ENCODE results near the gene CPOX.
A peak's percentile ranks its signal among the peaks of the same experiment; 100 is the strongest.
"Not testable (repeated sequence)": the region's sequence is repeated elsewhere in the genome, so short reads cannot be mapped to it uniquely, and the experiment has no call there.

CPOX gene

DNA sequence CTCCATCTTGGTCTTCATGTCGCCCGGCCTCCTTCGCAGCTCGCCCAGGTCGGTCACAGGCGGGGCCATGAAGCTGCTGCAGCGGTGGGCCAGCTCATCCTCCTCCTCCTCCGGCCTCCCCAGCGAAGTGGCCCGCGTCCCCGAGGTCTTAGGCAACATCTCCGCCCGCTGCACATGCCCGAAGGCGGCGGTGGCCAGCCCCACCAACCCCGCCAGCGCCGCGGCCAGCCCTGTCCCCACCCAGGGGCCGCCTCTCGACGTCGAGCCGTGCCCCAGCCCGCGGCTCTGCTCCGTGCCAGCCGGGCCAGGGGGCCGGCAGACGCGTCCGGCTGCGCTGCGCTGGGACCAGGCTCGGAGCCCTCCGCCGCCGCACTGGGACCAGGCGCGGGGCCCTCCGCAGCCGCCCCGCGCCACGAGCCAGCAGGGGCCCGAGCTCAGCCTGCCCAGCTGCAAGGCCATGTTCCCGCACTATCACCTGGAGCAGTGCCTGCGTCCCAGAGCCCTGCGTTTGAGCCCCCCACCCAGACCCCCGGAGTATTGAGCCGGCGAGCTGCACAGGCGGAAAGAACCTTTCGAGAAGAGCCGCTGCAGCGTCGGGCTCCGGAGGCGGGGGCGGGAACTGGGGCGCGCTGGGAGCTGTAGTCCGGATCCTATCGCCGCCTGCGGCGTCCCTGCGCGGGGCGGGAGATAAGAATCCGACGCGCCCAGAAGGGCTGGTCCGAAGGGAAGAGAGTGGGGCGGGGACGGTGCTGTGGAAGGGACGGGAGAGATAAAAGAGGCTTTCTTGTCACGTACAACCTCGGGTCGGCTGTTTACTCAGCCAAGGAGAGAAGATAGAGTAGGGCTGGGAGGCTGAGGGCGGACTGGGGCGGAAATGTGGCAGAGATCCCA, at the start of gene CPOX:
Gene CPOX, minus strand, starts transcription at position 566 of the 891 bp plus-strand sequence. Its CDS starts 107 bp downstream, at position 459.
- peak; percentile 68 to 74 (median 72) for DNase-seq (ENCODE audit: low read depth in 2 of 3, low spot score in 2 of 3)

DNA sequence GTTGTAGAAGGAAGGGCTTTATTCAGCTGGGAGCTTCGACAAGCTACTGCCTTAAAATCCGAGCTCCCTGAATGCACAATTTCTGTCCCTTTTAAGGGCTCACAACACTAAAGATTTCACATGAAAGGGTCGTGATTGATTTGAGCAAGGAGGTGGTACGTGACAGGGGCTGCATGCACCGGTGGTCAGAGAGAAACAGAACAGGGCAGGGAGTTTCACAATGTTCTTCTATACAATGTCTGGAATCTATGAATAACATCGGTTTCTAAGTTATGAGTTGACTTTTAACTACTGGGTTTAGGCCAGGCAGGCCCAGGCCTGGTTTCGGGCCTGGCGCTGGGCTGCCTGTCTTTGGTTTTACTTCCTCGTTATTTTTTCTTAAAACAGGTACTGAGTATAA, 49.4 kb upstream of the CPOX start:
- not testable (repeated sequence) for DNase-seq (ENCODE audit: low read depth in 2 of 3, low spot score in 2 of 3)

DNA sequence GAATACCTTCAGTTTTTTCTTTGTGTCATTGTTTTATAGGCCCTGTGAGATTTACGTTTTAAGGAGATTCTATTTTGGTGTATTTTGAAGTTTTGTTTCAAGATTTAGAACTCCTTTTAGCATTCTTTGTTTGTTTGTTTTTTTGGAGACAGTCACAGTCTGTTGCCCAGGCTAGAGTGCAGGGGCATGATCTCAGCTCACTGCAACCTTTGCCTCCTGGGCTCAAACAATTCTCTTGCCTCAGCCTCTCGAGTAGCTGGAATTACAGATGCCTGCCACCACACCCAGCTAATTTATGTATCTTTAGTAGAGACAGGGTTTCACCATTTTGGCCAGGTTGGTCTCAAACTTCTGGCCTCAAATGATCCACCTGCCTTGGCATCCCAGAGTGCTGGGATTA, 48.3 kb upstream of the CPOX start:
- not testable (repeated sequence) for DNase-seq (ENCODE audit: low read depth in 2 of 3, low spot score in 2 of 3)

DNA sequence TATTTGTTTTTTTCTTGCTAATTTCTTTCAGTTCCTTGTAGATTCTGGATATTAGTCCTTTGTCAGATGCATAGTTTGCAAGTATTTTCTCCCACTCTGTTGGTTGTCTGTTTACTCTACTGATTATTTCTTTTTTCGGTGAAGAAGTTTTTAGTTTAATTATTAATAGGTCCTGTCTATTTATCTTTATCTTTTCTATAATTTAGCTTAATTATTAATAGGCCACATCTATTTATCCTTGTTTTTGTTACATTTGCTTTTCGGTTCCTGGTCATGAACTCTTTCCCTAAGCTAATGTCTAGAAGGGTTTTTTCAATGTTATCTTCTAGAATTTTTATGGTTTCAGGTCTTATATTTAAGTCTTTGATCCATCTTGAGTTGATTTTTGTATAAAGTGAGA, 45.1 kb upstream of the CPOX start:
- not testable (repeated sequence) for DNase-seq (ENCODE audit: low read depth in 2 of 3, low spot score in 2 of 3)

DNA sequence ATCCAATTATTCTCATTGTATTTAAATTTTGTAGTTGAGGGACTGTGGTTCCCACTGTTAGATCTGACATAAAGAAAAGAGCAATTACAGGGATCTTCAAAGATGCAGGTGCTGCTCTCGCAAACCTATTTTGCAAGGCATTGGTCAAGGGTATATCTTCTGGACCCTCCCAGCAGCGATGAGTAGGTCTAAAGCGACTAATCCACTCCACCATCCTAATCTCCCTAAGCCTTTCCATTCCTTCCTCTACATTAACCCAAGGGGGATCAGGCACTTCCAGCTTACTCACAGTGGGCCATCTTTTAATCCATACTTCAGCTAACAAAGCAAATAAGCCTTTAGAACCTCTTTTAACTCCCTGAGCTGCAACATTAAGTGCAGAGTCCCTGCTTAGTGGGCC, 37.0 kb upstream of the CPOX start:
- no peak for DNase-seq (ENCODE audit: low read depth in 2 of 3, low spot score in 2 of 3)

DNA sequence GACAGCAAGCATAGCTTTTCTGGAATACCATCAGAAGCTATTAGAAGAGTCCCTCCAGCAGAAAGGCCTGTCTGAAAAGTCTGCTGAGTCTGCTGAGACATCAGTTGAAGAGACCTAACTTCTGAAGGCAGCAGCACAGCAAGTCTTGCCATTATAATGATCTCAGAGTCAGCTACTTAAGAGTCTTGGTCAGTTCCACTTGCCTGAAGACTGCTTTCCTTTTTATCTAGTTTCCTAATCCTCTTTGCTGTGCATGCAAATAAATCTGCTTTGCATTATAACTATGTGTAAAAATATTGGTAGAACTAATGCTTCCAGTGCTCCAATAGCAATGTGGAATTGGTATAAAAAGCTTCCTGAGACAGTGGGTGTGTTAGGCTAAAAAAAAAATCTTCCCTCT, 34.9 kb upstream of the CPOX start:
- no peak for DNase-seq (ENCODE audit: low read depth in 2 of 3, low spot score in 2 of 3)

DNA sequence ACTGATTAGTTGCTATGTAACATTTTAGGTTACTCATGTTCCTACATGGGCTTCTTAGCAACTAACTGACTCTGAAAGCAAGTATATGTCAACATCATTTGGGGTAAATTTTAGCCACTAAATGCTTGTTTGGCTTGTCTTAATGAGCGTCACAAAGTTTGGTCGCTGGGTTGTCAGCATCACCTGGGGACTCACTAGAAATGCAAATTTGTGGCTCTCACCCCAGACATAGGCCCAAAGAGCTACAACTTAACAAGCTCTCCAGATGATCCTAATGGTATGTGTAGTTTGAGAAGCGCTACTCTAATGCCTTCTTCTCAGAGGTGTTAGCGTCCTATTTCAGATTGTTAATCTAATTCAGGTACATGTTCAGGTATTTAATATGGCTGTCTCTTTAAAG, 32.7 kb upstream of the CPOX start:
- no peak for DNase-seq (ENCODE audit: low read depth in 2 of 3, low spot score in 2 of 3)

DNA sequence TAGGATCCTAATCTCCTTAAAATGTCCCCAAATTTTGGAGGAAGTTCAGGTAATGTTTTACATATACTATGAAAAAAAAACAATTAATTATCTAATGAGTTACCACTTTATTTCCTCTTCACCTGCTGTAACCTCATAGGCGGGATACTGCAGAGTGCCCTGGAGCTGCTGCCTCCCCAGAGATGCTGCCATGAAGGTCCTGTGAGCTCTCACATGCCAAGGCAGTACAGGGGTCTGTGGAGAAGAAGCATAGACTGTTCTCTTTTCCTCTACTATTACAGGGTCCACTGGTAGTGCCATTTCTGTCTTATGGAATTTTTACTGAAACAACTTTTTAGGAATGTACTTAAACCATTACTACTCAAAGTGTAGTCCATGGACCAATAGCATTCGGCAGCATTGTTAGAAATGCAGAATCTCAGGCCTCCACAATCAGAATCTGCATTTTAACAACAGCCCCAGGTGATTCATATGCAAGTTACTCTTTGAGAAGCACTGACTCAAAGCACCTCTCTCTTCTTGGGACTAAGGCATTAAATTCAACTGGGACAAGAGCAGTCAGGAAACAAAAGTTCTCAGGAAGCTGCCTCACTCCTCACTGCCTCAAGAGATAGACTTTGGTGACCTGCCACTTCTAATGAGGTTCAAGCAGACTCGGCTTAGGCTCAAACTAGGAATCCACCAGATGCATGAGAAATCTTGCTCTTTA, 30.3 kb upstream of the CPOX start:
- DNase-seq (ENCODE audit: low read depth in 2 of 3, low spot score in 2 of 3) = no peak

DNA sequence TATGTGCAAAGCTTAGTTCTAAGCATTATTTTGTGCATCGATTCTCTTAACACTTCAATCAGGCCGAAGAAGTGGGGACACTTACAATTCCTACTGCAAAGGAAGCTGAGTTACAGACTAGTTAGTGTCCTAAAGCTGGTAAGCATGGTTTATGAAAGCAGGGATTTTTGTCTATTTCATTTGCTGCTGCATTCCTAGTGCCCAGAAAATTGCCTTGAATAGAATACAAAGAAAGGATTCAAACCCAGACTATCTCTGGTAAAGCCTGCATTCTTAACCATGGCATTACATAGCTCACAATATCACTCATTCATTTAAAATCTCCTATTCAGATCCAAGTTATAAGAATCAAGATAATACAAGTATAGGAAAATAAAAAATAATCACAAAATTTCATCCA, 24.4 kb upstream of the CPOX start:
- no peak for DNase-seq (ENCODE audit: low read depth in 2 of 3, low spot score in 2 of 3)

DNA sequence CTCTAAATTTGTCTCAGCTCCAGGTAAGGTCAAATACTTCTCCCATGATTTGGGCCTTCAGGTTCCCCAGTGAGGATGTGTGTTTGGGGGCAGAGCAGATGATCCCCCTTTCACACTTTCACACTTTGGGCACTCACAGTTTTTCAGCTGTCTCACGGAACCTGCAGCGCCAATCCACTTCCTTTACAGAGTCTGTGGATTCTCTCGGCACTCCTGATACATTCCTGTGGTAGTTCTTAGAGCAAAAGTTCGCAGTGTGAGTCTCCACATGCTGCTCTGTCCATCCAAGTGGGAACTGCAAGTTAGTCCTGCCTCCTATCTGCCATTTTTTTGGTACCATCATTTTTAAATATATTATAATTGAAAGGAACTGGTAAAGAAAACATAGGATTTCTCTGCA, 20.2 kb upstream of the CPOX start:
- DNase-seq (ENCODE audit: low read depth in 2 of 3, low spot score in 2 of 3) = no peak

DNA sequence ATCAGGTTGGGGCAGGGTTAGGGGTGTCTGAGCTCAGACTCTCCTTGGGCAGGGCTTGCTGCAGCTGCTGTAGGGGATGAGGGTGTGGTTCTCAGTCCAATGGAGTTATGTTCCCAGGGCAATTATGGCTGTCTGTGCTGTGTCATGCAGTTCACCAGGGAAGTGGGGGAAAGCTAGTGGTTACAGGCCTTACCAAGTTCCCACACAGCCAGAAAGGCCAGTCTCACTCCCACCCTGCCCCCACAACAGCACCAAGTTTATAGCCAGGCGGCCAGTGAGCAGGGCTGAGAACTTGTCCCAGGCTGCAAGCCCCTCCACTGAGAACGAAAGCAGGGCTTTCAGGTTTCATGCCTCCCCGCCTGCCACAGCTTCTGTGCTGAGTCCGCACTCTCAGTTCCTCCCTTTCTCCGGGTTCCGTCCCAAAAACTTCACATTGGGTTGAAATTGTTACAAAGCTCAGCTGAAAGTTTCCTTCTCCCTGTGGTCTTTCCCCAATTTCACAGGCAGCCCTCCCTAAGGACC, 19.6 kb upstream of the CPOX start:
- DNase-seq (ENCODE audit: low read depth in 2 of 3, low spot score in 2 of 3) = no peak

DNA sequence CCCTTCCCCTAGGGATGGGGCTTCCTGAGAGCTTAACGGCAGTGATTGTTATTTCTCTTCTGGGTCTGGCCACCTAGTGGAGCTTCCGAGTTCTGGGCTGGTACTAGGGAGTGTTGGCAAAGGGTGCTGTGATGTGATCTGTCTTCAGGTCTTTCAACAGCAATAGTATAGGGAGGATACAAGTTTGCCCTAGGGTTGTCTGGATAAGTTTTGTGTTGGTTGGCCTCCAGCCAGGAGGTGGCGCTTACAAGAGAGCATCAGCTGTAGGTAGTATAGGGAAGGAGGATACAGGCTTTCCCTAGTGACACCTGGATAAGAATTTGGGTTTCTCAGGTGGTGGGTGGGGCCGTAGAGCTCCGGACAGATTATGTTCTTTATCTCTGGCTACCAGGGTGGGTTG, 19.2 kb upstream of the CPOX start:
- no peak for DNase-seq (ENCODE audit: low read depth in 2 of 3, low spot score in 2 of 3)

DNA sequence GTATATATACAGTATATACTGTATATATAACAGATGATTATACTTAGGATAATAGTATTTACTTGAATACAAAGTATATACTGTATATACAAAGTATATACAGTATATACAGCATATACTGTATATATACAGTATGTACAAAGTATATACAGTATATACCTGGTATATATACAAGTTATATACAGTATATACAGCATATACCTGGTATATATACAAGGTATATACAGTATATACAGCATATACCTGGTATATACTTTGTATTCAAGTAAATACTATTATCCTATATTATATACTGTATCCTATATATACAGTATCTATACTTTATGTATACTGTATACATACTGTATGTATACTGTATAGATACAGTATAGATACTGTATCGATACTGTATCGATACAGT, 14.6 kb upstream of the CPOX start:
- DNase-seq (ENCODE audit: low read depth in 2 of 3, low spot score in 2 of 3) = no peak

DNA sequence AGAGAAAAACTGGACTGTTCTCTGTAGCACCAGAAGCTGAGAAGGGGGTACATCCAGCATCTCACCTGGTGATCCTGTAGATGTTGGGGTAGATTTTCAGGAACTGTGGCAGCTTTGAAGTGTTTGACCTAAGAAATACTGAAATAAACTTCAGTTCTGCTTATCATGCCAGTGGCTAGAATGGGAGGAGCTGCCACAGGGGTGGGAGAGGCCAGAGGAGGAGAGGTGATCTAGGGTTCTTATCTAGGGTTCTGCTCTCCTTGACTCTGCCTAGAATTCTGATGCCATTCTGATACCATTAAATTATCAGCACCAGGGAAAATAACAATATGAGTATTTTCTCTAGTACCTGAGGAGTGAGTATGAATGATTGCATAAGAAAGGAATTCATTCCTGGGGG, 10.2 kb upstream of the CPOX start:
- no peak for DNase-seq (ENCODE audit: low read depth in 2 of 3, low spot score in 2 of 3)

DNA sequence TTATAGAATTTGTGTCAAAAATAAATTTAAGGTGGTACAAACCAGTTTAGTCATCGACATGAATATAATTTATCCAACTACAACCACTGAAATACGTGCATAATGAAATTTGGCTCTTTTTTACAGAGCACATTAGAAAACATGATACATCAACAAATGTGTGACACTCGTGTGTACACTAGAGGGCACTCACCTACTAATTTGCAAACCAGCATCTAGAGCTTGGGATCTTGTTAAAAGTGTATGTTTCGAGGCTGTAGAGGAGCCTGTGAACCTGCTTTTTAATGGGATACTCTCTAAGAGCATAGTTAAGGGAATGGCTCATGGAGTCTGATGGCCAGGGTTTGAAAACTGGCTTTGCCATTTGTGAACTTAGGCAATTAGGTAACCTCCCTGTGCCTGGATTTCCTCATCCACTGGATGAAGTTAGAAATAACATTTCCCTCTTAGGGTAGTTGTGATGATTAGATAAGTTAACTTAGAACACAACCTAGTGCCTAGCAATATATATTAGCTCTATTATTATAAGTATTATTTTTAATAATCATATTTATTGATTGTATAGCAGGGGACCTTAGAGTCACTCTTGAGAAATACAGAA, 8.8 kb upstream of the CPOX start:
- no peak for DNase-seq (ENCODE audit: low read depth in 2 of 3, low spot score in 2 of 3)

DNA sequence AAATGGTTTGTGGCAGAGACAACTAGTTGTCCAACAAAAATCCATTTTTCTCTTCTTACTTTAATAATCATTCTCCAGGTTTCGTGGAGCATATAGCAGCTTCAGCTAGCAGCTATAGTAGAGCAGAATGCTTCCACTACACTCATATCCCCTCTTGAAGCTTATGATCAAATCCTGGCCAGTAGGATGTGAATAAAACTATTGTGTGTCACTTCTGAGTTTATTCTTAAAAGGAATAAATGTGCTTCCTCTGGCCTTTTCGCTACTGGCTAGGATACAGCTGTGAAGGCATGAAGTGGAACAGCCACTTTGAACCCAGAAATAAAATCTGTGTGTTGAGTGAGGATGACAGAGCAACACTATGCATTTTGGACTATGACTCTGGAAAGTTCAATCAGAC, 7.8 kb upstream of the CPOX start:
- no peak for DNase-seq (ENCODE audit: low read depth in 2 of 3, low spot score in 2 of 3)

DNA sequence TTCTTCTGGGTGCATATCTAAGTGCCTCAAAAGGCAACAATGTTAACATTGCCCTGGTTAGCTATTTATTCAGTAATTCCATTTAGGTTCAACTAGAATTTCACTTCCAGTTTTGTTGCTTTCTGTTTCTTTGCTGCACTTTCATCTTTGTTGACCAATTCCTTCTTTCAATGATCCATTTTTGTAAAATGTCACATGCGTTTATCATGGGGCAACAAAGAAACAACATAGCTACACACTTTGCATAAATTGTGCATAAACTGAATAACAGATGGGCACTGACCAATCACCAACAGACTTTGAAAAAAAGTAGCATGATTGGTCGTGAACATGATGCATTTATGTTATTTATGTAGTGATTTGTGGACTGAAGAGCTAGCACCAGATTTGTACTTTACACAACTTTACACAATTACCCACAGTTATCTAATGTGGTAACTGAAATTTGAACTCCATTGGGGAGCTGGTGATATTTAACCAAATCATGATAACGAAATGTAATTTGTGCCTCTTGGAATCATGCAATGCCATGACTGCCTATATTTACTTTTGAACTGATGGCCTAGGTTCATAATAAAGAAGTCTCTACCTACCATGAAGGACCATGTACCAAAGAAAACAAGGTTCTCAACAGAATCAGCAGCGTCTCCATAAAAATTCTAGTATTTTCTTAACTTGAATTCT, 7.1 kb upstream of the CPOX start:
- no peak for DNase-seq (ENCODE audit: low read depth in 2 of 3, low spot score in 2 of 3)

DNA sequence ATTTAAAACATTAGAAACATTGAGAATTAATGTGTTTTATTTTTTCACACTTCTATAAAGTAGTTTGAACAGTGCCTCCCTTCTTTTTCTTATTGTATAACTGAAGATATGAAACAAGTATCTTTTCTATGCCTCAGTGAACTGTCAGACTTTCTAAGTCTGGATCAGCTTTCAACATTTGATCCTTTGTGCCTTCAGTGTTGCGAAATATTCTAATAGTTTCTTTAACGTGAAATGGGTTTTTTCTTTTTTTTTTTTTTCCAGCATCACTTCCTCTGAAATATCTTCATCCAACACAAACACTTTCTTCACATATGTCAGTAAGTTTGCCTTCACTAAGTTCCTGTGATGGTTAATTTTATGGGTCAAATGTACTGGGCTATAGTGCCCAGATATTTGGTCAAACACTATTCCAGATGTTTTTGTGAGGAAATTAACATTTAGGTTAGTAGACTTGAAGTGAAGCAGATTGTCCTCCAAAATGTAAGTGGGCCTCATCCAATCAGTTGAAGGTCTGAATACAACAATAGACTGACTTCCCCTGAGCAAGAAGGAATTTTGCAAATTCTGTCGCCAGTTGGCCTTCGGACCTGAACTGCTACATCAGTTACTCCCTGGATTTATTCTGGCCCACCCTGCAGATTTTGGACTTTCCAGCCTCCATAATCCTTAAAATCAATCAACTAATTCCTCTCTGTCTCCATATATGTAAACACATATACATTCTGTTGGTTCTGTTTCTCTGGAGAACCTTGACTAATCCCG, 6.4 kb upstream of the CPOX start:
- DNase-seq (ENCODE audit: low read depth in 2 of 3, low spot score in 2 of 3) = no peak

DNA sequence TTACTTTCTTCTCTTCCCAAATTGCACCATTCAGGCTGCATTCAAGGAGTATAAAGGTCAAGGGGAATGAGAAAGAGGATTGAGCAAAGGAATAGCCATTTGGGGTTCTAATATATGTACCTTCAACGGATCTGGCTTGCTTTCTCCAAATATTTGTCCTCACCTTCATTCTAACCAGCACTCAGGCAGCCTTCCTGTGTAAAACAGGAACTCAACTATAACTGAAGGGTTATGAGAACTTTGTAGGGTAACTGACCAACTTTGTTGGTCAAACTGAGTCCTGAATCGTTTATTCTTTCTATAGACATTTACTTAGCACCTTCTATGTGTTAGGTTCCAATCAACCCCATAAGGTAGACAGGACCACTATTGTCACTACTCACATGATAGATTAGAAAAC, 5.1 kb upstream of the CPOX start:
- DNase-seq (ENCODE audit: low read depth in 2 of 3, low spot score in 2 of 3) = no peak

Data from activated CD8-positive, alpha-beta memory T cell treated with anti-CD3 and anti-CD28 coated beads for 48 hours (primary cell).